Neural cell (in vitro differentiated cells): ENCODE measurements around the gene LGALS8.
"Not testable (repeated sequence)": the region's sequence is repeated elsewhere in the genome, so short reads cannot be mapped to it uniquely, and the experiment has no call there.

ENCODE experiments used
- CTCF ChIP-seq: fragments of 450-650 bp; IDR thresholded peaks from 2 replicates; pipeline ENCODE4 v1.5.1; 2014; ENCODE audit warnings: antibody characterized with exemption, mild to moderate bottlenecking, moderate library complexity; ENCODE audit not compliant: poor library complexity, severe bottlenecking
- POLR2AphosphoS5 ChIP-seq: IDR thresholded peaks from 2 replicates; pipeline ENCODE4 v1.6.1; 2012
- RAD21 ChIP-seq: fragments of 450-650 bp; conservative IDR thresholded peaks from 2 replicates; pipeline ENCODE4 v1.6.1; 2014; ENCODE audit warnings: antibody characterized with exemption, mild to moderate bottlenecking, moderate library complexity

GRCh38 chr1:236489161-236489560 lies 34.6 kb upstream of the LGALS8 start:
- TF ChIP-seq RAD21, CTCF, POLR2AphosphoS5: not testable (repeated sequence)
